NCI-H1048 (cell line): ENCODE data around the gene LIMS4.
"Not testable (repeated sequence)": the region's sequence is repeated elsewhere in the genome, so short reads cannot be mapped to it uniquely, and the experiment has no call there.

Experiments used
- DNase-seq: peaks from one replicate; lab custom pipeline; 2025; lab: John Stamatoyannopoulos, UW

LIMS4 gene

GRCh38 chr2:110449127-110449947 is 23.3 kb downstream of the LIMS4 start:
- not testable (repeated sequence) for DNase-seq

- DNase-seq = not testable (repeated sequence)
Measured at GRCh38 chr2:110446644-110447043, 26.0 kb downstream of the LIMS4 start.

- DNase-seq = not testable (repeated sequence)
Measured at GRCh38 chr2:110443305-110444005, 29.2 kb downstream of the LIMS4 start.

GRCh38 chr2:110441905-110442304 is 30.7 kb downstream of the LIMS4 start:
- DNase-seq = not testable (repeated sequence)

GRCh38 chr2:110434565-110434964 is 38.1 kb downstream of the LIMS4 start:
- not testable (repeated sequence) for DNase-seq

- not testable (repeated sequence) for DNase-seq
Measured at GRCh38 chr2:110425725-110426124, 46.9 kb downstream of the LIMS4 start.

- not testable (repeated sequence) for DNase-seq
Measured at GRCh38 chr2:110424421-110424820, 48.2 kb downstream of the LIMS4 start.

GRCh38 chr2:110423574-110423962 is 49.0 kb downstream of the LIMS4 start:
- DNase-seq = not testable (repeated sequence)

GRCh38 chr2:110422852-110423573 is 49.6 kb downstream of the LIMS4 start:
- DNase-seq = not testable (repeated sequence)

- not testable (repeated sequence) for DNase-seq
Measured at GRCh38 chr2:110420641-110421354, 51.8 kb downstream of the LIMS4 start.

GRCh38 chr2:110407142-110407541 is 65.5 kb downstream of the LIMS4 start:
- DNase-seq = not testable (repeated sequence)

GRCh38 chr2:110404988-110405387 is 67.6 kb downstream of the LIMS4 start:
- not testable (repeated sequence) for DNase-seq

- not testable (repeated sequence) for DNase-seq
Measured at GRCh38 chr2:110404246-110404645, 68.4 kb downstream of the LIMS4 start.

- not testable (repeated sequence) for DNase-seq
Measured at GRCh38 chr2:110401001-110401618, 71.5 kb downstream of the LIMS4 start.

GRCh38 chr2:110399378-110399777 is 73.2 kb downstream of the LIMS4 start:
- not testable (repeated sequence) for DNase-seq

- not testable (repeated sequence) for DNase-seq
Measured at GRCh38 chr2:110395990-110396389, 76.6 kb downstream of the LIMS4 start.
